ELR (cell line): ENCODE results near the gene TBC1D3E.
"Not testable (repeated sequence)": the region's sequence is repeated elsewhere in the genome, so short reads cannot be mapped to it uniquely, and the experiment has no call there.

ENCODE experiments used
- DNase-seq: peaks from one replicate; pipeline ENCODE4 v3.0.0-alpha.2; 2015; ENCODE audit warnings: low read depth

TBC1D3E gene

DNA sequence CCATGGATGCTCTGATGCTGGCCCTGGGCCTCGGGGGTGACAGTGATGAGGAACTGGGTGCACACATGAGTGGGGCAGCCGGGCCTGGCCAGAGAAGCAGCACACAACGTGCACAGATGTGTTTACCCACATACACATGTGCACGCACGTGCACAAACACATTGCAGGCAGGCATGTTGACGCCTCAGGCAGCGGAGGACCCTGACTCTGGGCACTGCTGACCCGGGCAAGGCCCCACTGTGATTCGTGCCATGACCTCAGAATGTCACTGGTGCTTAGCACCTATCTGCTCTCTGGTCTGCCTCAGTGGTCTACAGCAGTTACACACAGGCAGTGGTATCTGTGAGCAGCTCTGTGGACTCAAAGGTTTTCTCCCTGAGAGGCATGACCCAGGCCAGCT, at the start of gene TBC1D3E:
Gene TBC1D3E, plus strand, starts transcription at position 301 of the 400 bp plus-strand sequence. CDS start 1,545 bp downstream, outside the sequence.
- not testable (repeated sequence) for DNase-seq

- DNase-seq: not testable (repeated sequence)
Measured at GRCh38 chr17:38087344-38087743, 40.4 kb upstream of the TBC1D3E start.

DNA sequence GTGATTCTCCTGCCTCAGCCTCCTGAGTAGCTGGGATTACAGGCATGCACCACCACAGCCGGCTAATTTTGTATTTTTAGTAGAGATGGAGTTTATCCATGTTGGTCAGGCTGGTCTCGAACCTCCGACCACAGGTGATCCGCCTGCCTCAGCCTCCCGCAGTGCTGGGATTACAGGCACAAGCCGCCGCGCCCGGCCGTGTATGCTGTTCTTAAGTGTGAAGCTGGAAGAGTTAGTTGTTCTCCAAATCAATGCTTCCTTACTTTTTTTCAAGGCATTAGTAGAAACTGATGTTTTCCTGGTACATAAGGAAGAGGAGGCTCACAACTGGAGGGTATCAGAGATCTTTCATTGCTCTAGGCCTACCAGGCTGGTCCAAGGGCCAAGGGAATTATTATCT, 39.6 kb upstream of the TBC1D3E start:
- not testable (repeated sequence) for DNase-seq

GRCh38 chr17:38094059-38094694, 33.6 kb upstream of the TBC1D3E start:
- not testable (repeated sequence) for DNase-seq

DNA sequence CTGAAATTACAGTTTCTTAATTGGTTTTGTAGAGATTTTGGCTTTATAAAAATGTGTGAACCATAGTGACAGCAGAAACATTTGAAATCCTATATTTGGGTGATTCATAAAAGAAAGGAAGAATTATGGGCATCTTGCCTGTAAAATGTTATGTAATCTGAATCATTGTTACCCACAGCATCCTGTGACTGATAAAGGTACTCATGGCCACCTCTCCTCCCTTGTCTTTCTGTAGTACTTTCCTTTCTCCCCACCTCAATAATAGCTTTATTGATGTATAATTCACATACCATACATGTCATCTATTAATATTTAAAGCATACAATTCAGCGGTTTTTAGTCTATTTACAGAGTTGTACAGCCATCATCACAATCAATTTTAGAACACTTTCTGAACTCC, 28.5 kb upstream of the TBC1D3E start:
- DNase-seq: not testable (repeated sequence)

GRCh38 chr17:38119829-38120228, 7.9 kb upstream of the TBC1D3E start:
- DNase-seq: not testable (repeated sequence)

- not testable (repeated sequence) for DNase-seq
Measured at GRCh38 chr17:38134860-38135259, 7.1 kb downstream of the TBC1D3E start.
